Left hindlimb (tissue), 1 donor: ENCODE results near the gene AP5B1.

ENCODE experiments used
- DNase-seq: peaks from one replicate; pipeline ENCODE4 v3.0.0-alpha.2; 2018

Gene AP5B1

GRCh38 chr11:65780770-65781151, at the start of gene AP5B1:
AP5B1 (minus strand) TSS chr11:65780976; CDS start chr11:65780591, 385 bp downstream.
- DNase-seq = peak; percentile 66

- DNase-seq = no peak
These were observed 48.7 kb upstream of the AP5B1 start for GRCh38 chr11:65829459-65829858.

- no peak for DNase-seq
These were observed 46.4 kb upstream of the AP5B1 start for GRCh38 chr11:65826984-65827735.

GRCh38 chr11:65822776-65823528, 42.2 kb upstream of the AP5B1 start:
- DNase-seq = no peak

GRCh38 chr11:65821107-65821506, 40.3 kb upstream of the AP5B1 start:
- DNase-seq = no peak

GRCh38 chr11:65817835-65818680, 37.3 kb upstream of the AP5B1 start:
- peak; percentile 91 for DNase-seq

GRCh38 chr11:65817312-65817834, 36.6 kb upstream of the AP5B1 start:
- no peak for DNase-seq

- no peak for DNase-seq
These were observed 35.9 kb upstream of the AP5B1 start for GRCh38 chr11:65816696-65817095.

GRCh38 chr11:65814986-65815565, 34.3 kb upstream of the AP5B1 start:
- no peak for DNase-seq

GRCh38 chr11:65814131-65814985, 33.6 kb upstream of the AP5B1 start:
- DNase-seq = no peak

GRCh38 chr11:65811764-65812475, 31.1 kb upstream of the AP5B1 start:
- no peak for DNase-seq

- no peak for DNase-seq
These were observed 29.5 kb upstream of the AP5B1 start for GRCh38 chr11:65810046-65810868.

GRCh38 chr11:65809496-65809895, 28.7 kb upstream of the AP5B1 start:
- no peak for DNase-seq

- DNase-seq = no peak
These were observed 28.1 kb upstream of the AP5B1 start for GRCh38 chr11:65808744-65809341.

GRCh38 chr11:65806979-65807378, 26.2 kb upstream of the AP5B1 start:
- no peak for DNase-seq

GRCh38 chr11:65803797-65804492, 23.2 kb upstream of the AP5B1 start:
- no peak for DNase-seq

- no peak for DNase-seq
These were observed 22.1 kb upstream of the AP5B1 start for GRCh38 chr11:65802841-65803240.

- DNase-seq = no peak
These were observed 20.6 kb upstream of the AP5B1 start for GRCh38 chr11:65801153-65801987.
